ENCODE data around the gene KMT2C.
"Not testable (repeated sequence)": the region's sequence is repeated elsewhere in the genome, so short reads cannot be mapped to it uniquely, and the experiment has no call there.

DNA sequence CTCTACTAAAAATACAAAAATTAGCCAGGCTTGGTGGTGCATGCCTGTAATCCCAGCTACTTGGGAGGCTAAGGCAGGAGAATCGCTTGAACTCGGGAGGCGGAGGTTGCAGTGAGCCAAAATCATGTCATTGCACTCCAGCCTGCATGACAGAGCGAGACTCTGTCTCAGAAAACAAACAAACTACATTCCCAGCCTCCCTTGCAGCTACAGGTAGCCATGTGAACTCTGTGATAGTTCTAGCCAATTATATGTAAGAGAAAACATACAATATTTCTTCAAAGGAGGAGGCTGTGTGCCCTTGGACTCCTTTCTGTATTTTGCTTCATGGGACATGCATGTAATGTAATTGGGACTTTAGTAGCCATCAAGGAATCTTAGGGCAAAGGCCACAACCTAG, 12.6 kb downstream of the KMT2C start:
- TF ChIP-seq CTCF (tag by site-specific recombination; IDR thresholded peaks at IDR 0.05); ZBTB20 (tag by site-specific recombination; IDR thresholded peaks at IDR 0.05); SCRT1 (tag by site-specific recombination; IDR thresholded peaks at IDR 0.05; ENCODE audit: borderline replicate concordance); ZBTB21 (tag by site-specific recombination; IDR thresholded peaks at IDR 0.05); ZNF513 (tag by site-specific recombination; IDR thresholded peaks at IDR 0.05); ZFP41 (tag by site-specific recombination; IDR thresholded peaks at IDR 0.05; ENCODE audit: borderline replicate concordance): not testable (repeated sequence)
- TF ChIP-seq, protein P1, sequence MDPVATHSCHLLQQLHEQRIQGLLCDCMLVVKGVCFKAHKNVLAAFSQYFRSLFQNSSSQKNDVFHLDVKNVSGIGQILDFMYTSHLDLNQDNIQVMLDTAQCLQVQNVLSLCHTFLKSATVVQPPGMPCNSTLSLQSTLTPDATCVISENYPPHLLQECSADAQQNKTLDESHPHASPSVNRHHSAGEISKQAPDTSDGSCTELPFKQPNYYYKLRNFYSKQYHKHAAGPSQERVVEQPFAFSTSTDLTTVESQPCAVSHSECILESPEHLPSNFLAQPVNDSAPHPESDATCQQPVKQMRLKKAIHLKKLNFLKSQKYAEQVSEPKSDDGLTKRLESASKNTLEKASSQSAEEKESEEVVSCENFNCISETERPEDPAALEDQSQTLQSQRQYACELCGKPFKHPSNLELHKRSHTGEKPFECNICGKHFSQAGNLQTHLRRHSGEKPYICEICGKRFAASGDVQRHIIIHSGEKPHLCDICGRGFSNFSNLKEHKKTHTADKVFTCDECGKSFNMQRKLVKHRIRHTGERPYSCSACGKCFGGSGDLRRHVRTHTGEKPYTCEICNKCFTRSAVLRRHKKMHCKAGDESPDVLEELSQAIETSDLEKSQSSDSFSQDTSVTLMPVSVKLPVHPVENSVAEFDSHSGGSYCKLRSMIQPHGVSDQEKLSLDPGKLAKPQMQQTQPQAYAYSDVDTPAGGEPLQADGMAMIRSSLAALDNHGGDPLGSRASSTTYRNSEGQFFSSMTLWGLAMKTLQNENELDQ (tag by site-specific recombination; IDR thresholded peaks at IDR 0.05; ENCODE audit: low read depth), result not testable (repeated sequence)
